HL-60 (cell line): ENCODE results near the gene ANKRD11.

ENCODE experiments used
- DNase-seq, 2 experiments: peaks; one replicate each; pipeline ENCODE4 v3.0.0-alpha.2; 2010 to 2020; ENCODE audit warnings: low read depth in 1 of 2, low spot score in 1 of 2
- H3K27ac ChIP-seq: fragments of 250-450 bp; sonication (Bioruptor Pico); replicated peaks from 2 replicates; pipeline ENCODE4 v1.5.1; 2020; ENCODE audit warnings: mild to moderate bottlenecking, moderate library complexity
- H3K27me3 ChIP-seq: fragments of 250-450 bp; sonication (Bioruptor Pico); 2 replicates; pipeline ENCODE4 v1.5.1; 2021; ENCODE audit warnings: mild to moderate bottlenecking, moderate library complexity; ENCODE audit not compliant: insufficient read depth, poor library complexity, severe bottlenecking
- H3K4me3 ChIP-seq: replicated peaks from 2 replicates; pipeline ENCODE4 v1.5.1; 2011; ENCODE audit warnings: mild to moderate bottlenecking, control low read depth, low read length; ENCODE audit not compliant: insufficient read depth
- CTCF ChIP-seq: IDR thresholded peaks from one replicate; pipeline ENCODE4 v1.5.1; 2011; ENCODE audit warnings: low read length, control low read depth, inconsistent platforms; ENCODE audit not compliant: insufficient read depth
- GABPA ChIP-seq: IDR thresholded peaks from 2 replicates; pipeline ENCODE4 v1.6.1; 2012; ENCODE audit warnings: low read depth
- POLR2AphosphoS5 ChIP-seq: IDR thresholded peaks from 2 replicates; pipeline ENCODE4 v1.6.1; 2012; ENCODE audit warnings: low read depth
- REST ChIP-seq: IDR thresholded peaks from 2 replicates; pipeline ENCODE4 v1.6.1; 2012; ENCODE audit warnings: low read depth; ENCODE audit not compliant: insufficient replicate concordance
- SPI1 ChIP-seq: IDR thresholded peaks from 2 replicates; pipeline ENCODE4 v1.6.1; 2012; ENCODE audit warnings: low read depth, mild to moderate bottlenecking, borderline replicate concordance

ANKRD11 gene

GRCh38 chr16:89507834-89508590 lies 17.7 kb upstream of the ANKRD11 start, which contains the start of gene SPG7:
SPG7 (plus strand) TSS chr16:89508403; CDS start chr16:89508418, 15 bp downstream.
- Histone ChIP-seq H3K27ac (peak within 1 kb of the TSS; percentile 87), H3K4me3 (peak within 1 kb of the TSS; percentile 68), H3K27me3 (no peaks in the 10 kb centered on the region)
- TF ChIP-seq SPI1 (no peak), GABPA (no peak), POLR2AphosphoS5 (peak; percentile 55; the same call in 1 of the 2 replicates), REST (no peak)
- peak in 1 of 2 experiments; percentile 58 for DNase-seq

GRCh38 chr16:89507214-89507833 lies 17.0 kb upstream of the ANKRD11 start:
- H3K27me3 ChIP-seq, result no peaks in the 10 kb centered on the region
- no peak for TF ChIP-seq REST
- no peak for TF ChIP-seq POLR2AphosphoS5
- TF ChIP-seq GABPA, result no peak
- no peak for TF ChIP-seq SPI1
- no peak for TF ChIP-seq CTCF
- H3K27ac ChIP-seq, result peak overlapping the region; percentile 87
- no peak for DNase-seq
- H3K4me3 ChIP-seq, result peak overlapping the region; percentile 68

- TF ChIP-seq REST, result no peak
- no peak for TF ChIP-seq SPI1
- no peak for TF ChIP-seq CTCF
- no peak for TF ChIP-seq GABPA
- no peak for TF ChIP-seq POLR2AphosphoS5
- DNase-seq, result peak in 1 of 2 experiments; percentile 3
- Histone ChIP-seq H3K4me3 (no peak overlapping the region), H3K27ac (peak overlapping the region; percentile 87), H3K27me3 (no peaks in the 10 kb centered on the region)
These were observed 16.4 kb upstream of the ANKRD11 start for GRCh38 chr16:89506791-89507191.
